HepG2 (cell line): ENCODE data around the gene PXDC1. TPM values are rescaled to one million over a fixed set of nuclear protein-coding genes. Genes with fewer than 3 reads are reported as not detected.

Experiments
- ATAC-seq: fragments of 200-7000 bp; cut with Tn5 transposase; 3 replicates; pipeline ENCODE4 v1.9.1; 2020; ENCODE audit warnings: mild to moderate bottlenecking, moderate library complexity
- BruUV-seq: library from RNA; stranded (reverse); fragments of 400-500 nt; replicated peaks from 2 replicates; lab custom pipeline; 2021; lab: Mats Ljungman, UMichigan
- CTCF ChIA-PET: fragments of 300-600 bp; formaldehyde crosslinking; extraction: SDS; loops from one replicate; lab custom pipeline; 2021; ENCODE audit warnings: low total read pairs, inconsistent platforms, low intra/inter-chr PET ratio; lab: Yijun Ruan, JAX
- POLR2A ChIA-PET: fragments of 350-600 bp; sonication (Branson Sonifier 250); formaldehyde crosslinking; loops from one replicate; lab custom pipeline; 2020; ENCODE audit warnings: antibody characterized with exemption, inconsistent platforms; lab: Yijun Ruan, JAX
- DNase-seq: peaks from one replicate; pipeline ENCODE4 v3.0.0-alpha.2; 2015; ENCODE audit warnings: low spot score
- FAIRE-seq: peaks from 3 replicates; lab custom pipeline; 2011; peaks lifted over from hg19 to GRCh38; lab: Jason Lieb, UNC
- H2AFZ ChIP-seq: one replicate; pipeline ENCODE4 v1.6.1; 2011; ENCODE audit warnings: low read length, inconsistent platforms
- H3K27ac ChIP-seq: fragments of 300-600 bp; 3 replicates; pipeline ENCODE4 v1.8.0; 2011; ENCODE audit warnings: mixed run types, mild to moderate bottlenecking, mixed read lengths, low read length, inconsistent platforms; ENCODE audit not compliant: insufficient read depth; ENCODE audit errors: extremely low read length
- H3K27me3 ChIP-seq, 2 experiments: fragments of 200-600 bp in 1 of 2; 2 replicates in 1 of 2; 3 replicates in 1 of 2; pipeline versions ENCODE4 v1.6.0 to v1.8.0; 2011; ENCODE audit warnings: low read length in 2 of 2, mild to moderate bottlenecking in 2 of 2, moderate library complexity in 2 of 2, inconsistent platforms in 1 of 2; ENCODE audit not compliant: insufficient read depth in 2 of 2, control insufficient read depth in 1 of 2
- H3K36me3 ChIP-seq, 2 experiments: fragments of 200-600 bp in 1 of 2; replicated peaks in 1 of 2; 2 replicates in 1 of 2; 3 replicates in 1 of 2; pipeline versions ENCODE4 v1.5.1 to v1.8.0; 2011; ENCODE audit warnings: low read length in 2 of 2, inconsistent platforms in 1 of 2; ENCODE audit not compliant: insufficient read depth in 2 of 2, control insufficient read depth in 1 of 2
- H3K4me1 ChIP-seq: 2 replicates; pipeline ENCODE4 v1.5.1; 2012; ENCODE audit warnings: low read length, inconsistent platforms; ENCODE audit not compliant: insufficient read depth
- H3K4me2 ChIP-seq: 2 replicates; pipeline ENCODE4 v1.6.0; 2011; ENCODE audit warnings: low read depth, low read length, inconsistent platforms
- H3K4me3 ChIP-seq, 3 experiments: fragments of 200-600 bp in 1 of 3; sonication (generic), shearing (Covaris generic) in 1 of 3; replicated peaks in 1 of 3; 2 replicates each; pipeline ENCODE4 v1.5.1; 2011 to 2016; ENCODE audit warnings: low read length in 3 of 3, inconsistent platforms in 2 of 3, low read depth in 2 of 3, mild to moderate bottlenecking in 2 of 3, control low read depth in 1 of 3, mixed read lengths in 1 of 3; ENCODE audit not compliant: insufficient read depth in 1 of 3
- H3K79me2 ChIP-seq: one replicate; pipeline ENCODE4 v1.6.1; 2011; ENCODE audit warnings: low read length, inconsistent platforms; ENCODE audit not compliant: insufficient read depth
- H3K9ac ChIP-seq: 2 replicates; pipeline ENCODE4 v1.6.0; 2011; ENCODE audit warnings: mild to moderate bottlenecking, low read depth, low read length, inconsistent platforms; ENCODE audit not compliant: insufficient read depth
- H3K9me3 ChIP-seq: 2 replicates; pipeline ENCODE4 v1.5.1; 2012; ENCODE audit warnings: mild to moderate bottlenecking, low read length
- H4K20me1 ChIP-seq: 2 replicates; pipeline ENCODE4 v1.6.0; 2011; ENCODE audit warnings: inconsistent platforms, mild to moderate bottlenecking, low read length, moderate library complexity; ENCODE audit not compliant: insufficient read depth
- ELF1 ChIP-seq: sonication (generic); formaldehyde crosslinking; IDR thresholded peaks from 2 replicates; pipeline ENCODE4 v1.4.0; 2020; ENCODE audit warnings: missing genetic modification reagents
- NFE2L1 ChIP-seq: sonication (generic); formaldehyde crosslinking; IDR thresholded peaks from 2 replicates; pipeline ENCODE4 v1.4.0; 2020; ENCODE audit warnings: missing genetic modification reagents, mild to moderate bottlenecking, borderline replicate concordance
- PAF1 ChIP-seq: IDR thresholded peaks from 2 replicates; pipeline ENCODE4 v1.6.1; 2016; ENCODE audit warnings: missing genetic modification reagents, missing compliant biosample characterization
- PHF5A ChIP-seq: IDR thresholded peaks from one replicate; pipeline ENCODE4 v1.6.1; 2018; ENCODE audit warnings: low read depth, missing genetic modification reagents; ENCODE audit not compliant: unreplicated experiment
- TBX3 ChIP-seq: fragments of 450-650 bp; IDR thresholded peaks from 2 replicates; pipeline ENCODE4 v1.6.1; 2017; ENCODE audit warnings: antibody characterized with exemption, mild to moderate bottlenecking, inconsistent platforms, borderline replicate concordance
- ZBTB3 ChIP-seq: sonication (generic); formaldehyde crosslinking; IDR thresholded peaks from 2 replicates; pipeline ENCODE4 v1.4.0; 2020; ENCODE audit warnings: low read depth, mild to moderate bottlenecking, moderate library complexity, missing genetic modification reagents, borderline replicate concordance
- ZNF468 ChIP-seq: sonication (generic); formaldehyde crosslinking; IDR thresholded peaks from 2 replicates; pipeline ENCODE4 v1.8.0; 2022; ENCODE audit warnings: mild to moderate bottlenecking, moderate library complexity, missing genetic modification reagents
- WGBS: methylation state at CpG from one replicate; pipeline ENCODE4 v1.1.6; 2017; ENCODE audit warnings: low lambda C conversion rate; 5-methylcytosine and 5-hydroxymethylcytosine counted together
- in situ Hi-C: cut with HindIII; loops from 2 replicates; pipeline ENCODE4 v1.10.0; 2017; ENCODE audit warnings: low pct_unique_long_range_greater_than_20kb; ENCODE audit not compliant: extremely low pct_ligation_motif_present
- intact Hi-C: fragments of 100-400 bp; cut with micrococcal nuclease; formaldehyde crosslinking; loops from one replicate; pipeline ENCODE4 v1.10.0; 2022; ENCODE audit not compliant: unreplicated experiment
- polyA plus RNA-seq, 8 experiments: library from polyadenylated mRNA; depleted of rRNA in 3 of 8; stranded (reverse) in 7 of 8; unstranded in 1 of 8; fragments of >200 nt; fragmentation: Illumina TruSeq in 4 of 8; extraction: Trizol in 4 of 8; gene quantifications; 2 replicates each; pipeline versions ENCODE4 v1.2.1 to v1.2.3, GENCODE V29; 2011 to 2016; ENCODE audit warnings: low read depth in 4 of 8, missing spikeins in 1 of 8, mixed read lengths in 1 of 8; ENCODE audit not compliant: insufficient read depth in 1 of 8
- total RNA-seq, 5 experiments: library from RNA; depleted of rRNA; stranded (reverse); fragments of >200 nt; fragmentation: Illumina TruSeq; extraction: Trizol; gene quantifications; 2 replicates each; pipeline ENCODE4 v1.2.3, GENCODE V29; 2016; ENCODE audit warnings: low read depth in 1 of 5
- TF ChIP-seq, protein P1 (sequence below): sonication (generic); formaldehyde crosslinking; IDR thresholded peaks from 2 replicates; pipeline ENCODE4 v1.4.0; 2020; ENCODE audit warnings: missing genetic modification reagents
- TF ChIP-seq, protein P2 (sequence below), 2 experiments: sonication (generic) in 1 of 2; formaldehyde crosslinking in 1 of 2; IDR thresholded peaks; 2 replicates each; pipeline versions ENCODE4 v1.6.1 to v1.9.0; 2014 to 2022; ENCODE audit warnings: antibody characterized with exemption in 1 of 2, borderline replicate concordance in 1 of 2, inconsistent platforms in 1 of 2, low read depth in 1 of 2, missing genetic modification reagents in 1 of 2

The PXDC1 gene
- total and polyA plus RNA-seq, 2 of the 13 experiments (the other 11 are each of a cell fraction or from before 2014, with no cell fraction given): 32.4 to 34.7 TPM

DNA sequence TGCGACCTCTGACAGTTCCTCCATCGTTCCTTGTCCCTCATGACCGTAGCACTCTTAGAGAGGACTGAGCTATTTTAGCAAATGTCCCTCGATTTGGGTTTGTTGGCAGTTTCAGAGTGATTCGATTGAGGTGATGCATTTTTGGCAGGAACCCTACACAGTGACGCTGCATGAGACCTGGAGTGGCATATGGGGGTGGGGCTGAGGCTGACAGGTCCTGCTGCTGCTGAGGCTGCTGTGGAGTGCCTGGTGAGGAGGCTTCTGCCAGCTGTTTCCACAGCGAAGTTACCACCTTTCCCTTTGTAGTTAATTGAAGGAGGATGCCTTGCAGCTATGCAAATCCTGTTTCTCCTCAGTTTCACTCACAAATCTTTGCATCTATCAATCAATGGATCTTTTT, 19.8 kb downstream of the PXDC1 start:
- peaks cover 46% of the 10 kb centered on the region for H3K79me2 ChIP-seq
- H3K4me2 ChIP-seq: no peak overlapping the region
- H3K9ac ChIP-seq: no peak overlapping the region
- TF ChIP-seq NFE2L1 (CRISPR knock-in tag) (no peak), TBX3 (no peak), ZBTB3 (CRISPR knock-in tag) (no peak), ELF1 (CRISPR knock-in tag) (no peak), PHF5A (CRISPR knock-in tag) (no peak), PAF1 (no peak), ZNF468 (CRISPR knock-in tag) (no peak)
- TF ChIP-seq, protein P1, sequence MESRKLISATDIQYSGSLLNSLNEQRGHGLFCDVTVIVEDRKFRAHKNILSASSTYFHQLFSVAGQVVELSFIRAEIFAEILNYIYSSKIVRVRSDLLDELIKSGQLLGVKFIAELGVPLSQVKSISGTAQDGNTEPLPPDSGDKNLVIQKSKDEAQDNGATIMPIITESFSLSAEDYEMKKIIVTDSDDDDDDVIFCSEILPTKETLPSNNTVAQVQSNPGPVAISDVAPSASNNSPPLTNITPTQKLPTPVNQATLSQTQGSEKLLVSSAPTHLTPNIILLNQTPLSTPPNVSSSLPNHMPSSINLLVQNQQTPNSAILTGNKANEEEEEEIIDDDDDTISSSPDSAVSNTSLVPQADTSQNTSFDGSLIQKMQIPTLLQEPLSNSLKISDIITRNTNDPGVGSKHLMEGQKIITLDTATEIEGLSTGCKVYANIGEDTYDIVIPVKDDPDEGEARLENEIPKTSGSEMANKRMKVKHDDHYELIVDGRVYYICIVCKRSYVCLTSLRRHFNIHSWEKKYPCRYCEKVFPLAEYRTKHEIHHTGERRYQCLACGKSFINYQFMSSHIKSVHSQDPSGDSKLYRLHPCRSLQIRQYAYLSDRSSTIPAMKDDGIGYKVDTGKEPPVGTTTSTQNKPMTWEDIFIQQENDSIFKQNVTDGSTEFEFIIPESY: no peak
- TF ChIP-seq, protein P2, sequence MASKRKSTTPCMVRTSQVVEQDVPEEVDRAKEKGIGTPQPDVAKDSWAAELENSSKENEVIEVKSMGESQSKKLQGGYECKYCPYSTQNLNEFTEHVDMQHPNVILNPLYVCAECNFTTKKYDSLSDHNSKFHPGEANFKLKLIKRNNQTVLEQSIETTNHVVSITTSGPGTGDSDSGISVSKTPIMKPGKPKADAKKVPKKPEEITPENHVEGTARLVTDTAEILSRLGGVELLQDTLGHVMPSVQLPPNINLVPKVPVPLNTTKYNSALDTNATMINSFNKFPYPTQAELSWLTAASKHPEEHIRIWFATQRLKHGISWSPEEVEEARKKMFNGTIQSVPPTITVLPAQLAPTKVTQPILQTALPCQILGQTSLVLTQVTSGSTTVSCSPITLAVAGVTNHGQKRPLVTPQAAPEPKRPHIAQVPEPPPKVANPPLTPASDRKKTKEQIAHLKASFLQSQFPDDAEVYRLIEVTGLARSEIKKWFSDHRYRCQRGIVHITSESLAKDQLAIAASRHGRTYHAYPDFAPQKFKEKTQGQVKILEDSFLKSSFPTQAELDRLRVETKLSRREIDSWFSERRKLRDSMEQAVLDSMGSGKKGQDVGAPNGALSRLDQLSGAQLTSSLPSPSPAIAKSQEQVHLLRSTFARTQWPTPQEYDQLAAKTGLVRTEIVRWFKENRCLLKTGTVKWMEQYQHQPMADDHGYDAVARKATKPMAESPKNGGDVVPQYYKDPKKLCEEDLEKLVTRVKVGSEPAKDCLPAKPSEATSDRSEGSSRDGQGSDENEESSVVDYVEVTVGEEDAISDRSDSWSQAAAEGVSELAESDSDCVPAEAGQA (IDR thresholded peaks at IDR 0.05; ENCODE audit: low read depth): no peak
- TF ChIP-seq, protein P2 (CRISPR knock-in tag; IDR thresholded peaks at IDR 0.05; ENCODE audit: borderline replicate concordance): no peak
- no TSS peak for BruUV-seq
- ATAC-seq (no peak), FAIRE-seq (no peak), DNase-seq (no peak)
- no peak overlapping the region for H3K4me3 ChIP-seq
- no peaks in the 10 kb centered on the region for H3K4me1 ChIP-seq
- WGBS: 96% methylated on average over 7 of the region's 7 CpGs
- intact Hi-C loops (loop anchor here (1.0 to 5.0 kb wide), 5 partner anchors 219 to 452 kb away; partner anchors contain the start of gene SLC22A23), in situ Hi-C loops (loop anchor here (5.0 to 10.0 kb wide), 2 partner anchors 277 to 449 kb away; partner anchors contain the start of gene SLC22A23)
- H4K20me1 ChIP-seq: peaks cover 60% of the 10 kb centered on the region
- H2AFZ ChIP-seq: no peak overlapping the region
- peaks cover 6% of the 10 kb centered on the region; the same call in 1 of the 2 replicates for H3K9me3 ChIP-seq
- H3K27ac ChIP-seq: no peak overlapping the region
- H3K27me3 ChIP-seq: no peaks in the 10 kb centered on the region
- H3K36me3 ChIP-seq: peaks cover 45 to 98% of the 10 kb centered on the region in 2 experiments
- POLR2A ChIA-PET: no interaction called here
- CTCF ChIA-PET: interaction anchor here (1.3 to 3.6 kb wide), 4 partner anchors 11 to 480 kb away, joined by 3 to 41 read pairs (median 5); no protein-coding TSS in a partner anchor
